Neural cell (in vitro differentiated cells): Measurements from ENCODE around the gene LDLRAD2. TPM values are rescaled to one million over a fixed set of nuclear protein-coding genes. Genes with fewer than 3 reads are reported as not detected.

Experiments used
- H2AFZ ChIP-seq: fragments of 200-600, 300-800 bp; sonication (generic), shearing (Covaris generic); 2 replicates; pipeline ENCODE4 v1.6.0; 2014; ENCODE audit warnings: low read depth, mild to moderate bottlenecking, antibody characterized with exemption, low read length, moderate library complexity
- H3F3A ChIP-seq: fragments of 200-600 bp; shearing (Covaris generic); 2 replicates; pipeline ENCODE4 v1.6.1; 2016; ENCODE audit warnings: mild to moderate bottlenecking, moderate library complexity, mixed read lengths, antibody characterized with exemption, low read length; ENCODE audit not compliant: insufficient read depth, poor library complexity, severe bottlenecking
- H3K27ac ChIP-seq: fragments of 200-600, 300-800 bp; sonication (generic), shearing (Covaris generic); 2 replicates; pipeline ENCODE4 v1.5.1; 2014; ENCODE audit warnings: mild to moderate bottlenecking, low read length, moderate library complexity
- H3K27me3 ChIP-seq: fragments of 300-800, 200-600 bp; sonication (generic), shearing (Covaris generic); 2 replicates; pipeline ENCODE4 v1.6.0; 2014; ENCODE audit warnings: mild to moderate bottlenecking, low read depth, low read length, moderate library complexity; ENCODE audit not compliant: insufficient read depth
- H3K36me3 ChIP-seq: fragments of 300-800, 200-600 bp; sonication (generic), shearing (Covaris generic); 2 replicates; pipeline ENCODE4 v1.5.1; 2014; ENCODE audit warnings: mild to moderate bottlenecking, antibody characterized with exemption, low read length, moderate library complexity; ENCODE audit not compliant: insufficient read depth
- H3K4me2 ChIP-seq: fragments of 300-800, 200-600 bp; sonication (generic), shearing (Covaris generic); 2 replicates; pipeline ENCODE4 v1.6.0; 2014; ENCODE audit warnings: mild to moderate bottlenecking, low read length
- H3K4me3 ChIP-seq: fragments of 300-800, 200-600 bp; sonication (generic), shearing (Covaris generic); 2 replicates; pipeline ENCODE4 v1.5.1; 2014; ENCODE audit warnings: mild to moderate bottlenecking, low read length, moderate library complexity
- H3K79me2 ChIP-seq: fragments of 200-600 bp; shearing (Covaris generic); replicated peaks from 2 replicates; pipeline ENCODE4 v1.6.0; 2014; ENCODE audit warnings: mild to moderate bottlenecking, low read length, moderate library complexity; ENCODE audit not compliant: insufficient read depth
- H3K9ac ChIP-seq: fragments of 300-800, 200-600 bp; sonication (generic), shearing (Covaris generic); 2 replicates; pipeline ENCODE4 v1.6.1; 2016; ENCODE audit warnings: mild to moderate bottlenecking, low read length, mixed read lengths
- H3K9me2 ChIP-seq: fragments of 200-600 bp; shearing (Covaris generic); 2 replicates; pipeline ENCODE4 v1.6.1; 2016; ENCODE audit warnings: mild to moderate bottlenecking, low read length, mixed read lengths; ENCODE audit not compliant: insufficient read depth
- H3K9me3 ChIP-seq: fragments of 200-600, 300-800 bp; sonication (generic), shearing (Covaris generic); 2 replicates; pipeline ENCODE4 v1.6.1; 2016; ENCODE audit warnings: mild to moderate bottlenecking, mixed run types, low read length, moderate library complexity, mixed read lengths
- H4K20me1 ChIP-seq: fragments of 200-600 bp; shearing (Covaris generic); 2 replicates; pipeline ENCODE4 v1.6.1; 2016; ENCODE audit warnings: mild to moderate bottlenecking, mixed run types; ENCODE audit not compliant: insufficient read depth
- EP300 ChIP-seq: fragments of 450-650 bp; conservative IDR thresholded peaks from 2 replicates; pipeline ENCODE4 v1.6.1; 2014; ENCODE audit warnings: antibody characterized with exemption, mild to moderate bottlenecking, moderate library complexity; ENCODE audit not compliant: poor library complexity, severe bottlenecking
- EZH2 ChIP-seq: fragments of 200-600, 300-800 bp; shearing (Covaris generic), sonication (generic); IDR thresholded peaks from 2 replicates; pipeline ENCODE4 v1.6.1; 2014; ENCODE audit warnings: antibody characterized with exemption, low read length, borderline replicate concordance, mild to moderate bottlenecking; ENCODE audit not compliant: insufficient read depth, poor library complexity, severe bottlenecking
- MXI1 ChIP-seq: fragments of 450-650 bp; conservative IDR thresholded peaks from 2 replicates; pipeline ENCODE4 v1.6.1; 2014; ENCODE audit warnings: antibody characterized with exemption, mild to moderate bottlenecking; ENCODE audit not compliant: poor library complexity, severe bottlenecking
- POLR2AphosphoS5 ChIP-seq: IDR thresholded peaks from 2 replicates; pipeline ENCODE4 v1.6.1; 2012
- RAD21 ChIP-seq: fragments of 450-650 bp; conservative IDR thresholded peaks from 2 replicates; pipeline ENCODE4 v1.6.1; 2014; ENCODE audit warnings: antibody characterized with exemption, mild to moderate bottlenecking, moderate library complexity
- SMC3 ChIP-seq: fragments of 450-650 bp; conservative IDR thresholded peaks from 2 replicates; pipeline ENCODE4 v1.6.1; 2014; ENCODE audit warnings: antibody characterized with exemption, mild to moderate bottlenecking, moderate library complexity; ENCODE audit not compliant: poor library complexity
- TAF1 ChIP-seq: IDR thresholded peaks from 2 replicates; pipeline ENCODE4 v1.6.1; 2012; ENCODE audit warnings: low read depth
- polyA plus RNA-seq: library from polyadenylated mRNA; depleted of rRNA; stranded (reverse); fragments of >200 nt; gene quantifications from 2 replicates; pipeline ENCODE4 v1.2.3, GENCODE V29; 2014
- TF ChIP-seq, protein P1 (sequence below): IDR thresholded peaks from 2 replicates; pipeline ENCODE4 v1.6.1; 2012; ENCODE audit warnings: borderline replicate concordance
- TF ChIP-seq, protein P2 (sequence below): fragments of 450-650 bp; IDR thresholded peaks from 2 replicates; pipeline ENCODE4 v1.5.1; 2014; ENCODE audit warnings: antibody characterized with exemption, mild to moderate bottlenecking, moderate library complexity; ENCODE audit not compliant: poor library complexity, severe bottlenecking

Gene LDLRAD2
- polyA plus RNA-seq, 1 donor from 2014 or later, result not detected

DNA sequence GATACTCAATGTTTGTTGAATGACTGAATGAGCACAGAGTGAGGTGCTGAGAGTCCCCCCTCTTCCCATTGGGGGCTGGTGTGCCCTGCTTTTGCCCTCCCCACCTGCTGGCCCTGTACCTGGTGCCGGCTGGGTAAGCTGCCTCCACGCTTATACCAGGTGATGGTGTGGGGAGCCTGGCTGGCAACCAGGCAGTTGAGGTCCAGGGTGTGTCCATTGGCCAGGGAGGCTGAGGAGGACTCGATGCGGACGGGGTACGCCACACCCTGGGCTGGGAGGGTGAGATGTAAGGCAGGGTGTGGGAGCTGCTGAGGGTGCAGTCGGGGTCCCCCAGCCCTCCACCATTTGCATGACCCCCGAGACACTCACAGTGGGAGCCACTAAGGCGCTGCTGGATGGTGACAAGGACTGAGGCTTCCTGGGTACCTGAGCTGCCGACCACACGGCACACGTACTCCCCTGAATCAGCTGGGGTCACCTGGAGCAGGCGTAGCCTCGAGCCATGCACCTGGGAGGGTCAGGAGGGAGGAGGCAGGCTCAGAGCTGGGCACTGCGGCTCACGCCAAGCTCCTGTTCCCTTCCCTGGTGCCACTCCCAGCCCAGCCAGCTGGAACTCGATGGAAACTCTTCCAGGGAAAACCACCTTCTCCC is 36.6 kb downstream of the LDLRAD2 start:
- H4K20me1 ChIP-seq, result no peaks in the 10 kb centered on the region
- no peak overlapping the region for H2AFZ ChIP-seq
- H3K27me3 ChIP-seq, result no peaks in the 10 kb centered on the region
- H3K9ac ChIP-seq, result no peak overlapping the region
- no peaks in the 10 kb centered on the region for H3K79me2 ChIP-seq
- no peak overlapping the region for H3K4me2 ChIP-seq
- no peaks in the 10 kb centered on the region for H3K9me3 ChIP-seq
- TF ChIP-seq RAD21, result no peak
- TF ChIP-seq MXI1, result no peak
- TF ChIP-seq, protein P1, sequence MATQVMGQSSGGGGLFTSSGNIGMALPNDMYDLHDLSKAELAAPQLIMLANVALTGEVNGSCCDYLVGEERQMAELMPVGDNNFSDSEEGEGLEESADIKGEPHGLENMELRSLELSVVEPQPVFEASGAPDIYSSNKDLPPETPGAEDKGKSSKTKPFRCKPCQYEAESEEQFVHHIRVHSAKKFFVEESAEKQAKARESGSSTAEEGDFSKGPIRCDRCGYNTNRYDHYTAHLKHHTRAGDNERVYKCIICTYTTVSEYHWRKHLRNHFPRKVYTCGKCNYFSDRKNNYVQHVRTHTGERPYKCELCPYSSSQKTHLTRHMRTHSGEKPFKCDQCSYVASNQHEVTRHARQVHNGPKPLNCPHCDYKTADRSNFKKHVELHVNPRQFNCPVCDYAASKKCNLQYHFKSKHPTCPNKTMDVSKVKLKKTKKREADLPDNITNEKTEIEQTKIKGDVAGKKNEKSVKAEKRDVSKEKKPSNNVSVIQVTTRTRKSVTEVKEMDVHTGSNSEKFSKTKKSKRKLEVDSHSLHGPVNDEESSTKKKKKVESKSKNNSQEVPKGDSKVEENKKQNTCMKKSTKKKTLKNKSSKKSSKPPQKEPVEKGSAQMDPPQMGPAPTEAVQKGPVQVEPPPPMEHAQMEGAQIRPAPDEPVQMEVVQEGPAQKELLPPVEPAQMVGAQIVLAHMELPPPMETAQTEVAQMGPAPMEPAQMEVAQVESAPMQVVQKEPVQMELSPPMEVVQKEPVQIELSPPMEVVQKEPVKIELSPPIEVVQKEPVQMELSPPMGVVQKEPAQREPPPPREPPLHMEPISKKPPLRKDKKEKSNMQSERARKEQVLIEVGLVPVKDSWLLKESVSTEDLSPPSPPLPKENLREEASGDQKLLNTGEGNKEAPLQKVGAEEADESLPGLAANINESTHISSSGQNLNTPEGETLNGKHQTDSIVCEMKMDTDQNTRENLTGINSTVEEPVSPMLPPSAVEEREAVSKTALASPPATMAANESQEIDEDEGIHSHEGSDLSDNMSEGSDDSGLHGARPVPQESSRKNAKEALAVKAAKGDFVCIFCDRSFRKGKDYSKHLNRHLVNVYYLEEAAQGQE, result no peak
- no peak for TF ChIP-seq SMC3
- no peak for TF ChIP-seq POLR2AphosphoS5
- TF ChIP-seq, protein P2, sequence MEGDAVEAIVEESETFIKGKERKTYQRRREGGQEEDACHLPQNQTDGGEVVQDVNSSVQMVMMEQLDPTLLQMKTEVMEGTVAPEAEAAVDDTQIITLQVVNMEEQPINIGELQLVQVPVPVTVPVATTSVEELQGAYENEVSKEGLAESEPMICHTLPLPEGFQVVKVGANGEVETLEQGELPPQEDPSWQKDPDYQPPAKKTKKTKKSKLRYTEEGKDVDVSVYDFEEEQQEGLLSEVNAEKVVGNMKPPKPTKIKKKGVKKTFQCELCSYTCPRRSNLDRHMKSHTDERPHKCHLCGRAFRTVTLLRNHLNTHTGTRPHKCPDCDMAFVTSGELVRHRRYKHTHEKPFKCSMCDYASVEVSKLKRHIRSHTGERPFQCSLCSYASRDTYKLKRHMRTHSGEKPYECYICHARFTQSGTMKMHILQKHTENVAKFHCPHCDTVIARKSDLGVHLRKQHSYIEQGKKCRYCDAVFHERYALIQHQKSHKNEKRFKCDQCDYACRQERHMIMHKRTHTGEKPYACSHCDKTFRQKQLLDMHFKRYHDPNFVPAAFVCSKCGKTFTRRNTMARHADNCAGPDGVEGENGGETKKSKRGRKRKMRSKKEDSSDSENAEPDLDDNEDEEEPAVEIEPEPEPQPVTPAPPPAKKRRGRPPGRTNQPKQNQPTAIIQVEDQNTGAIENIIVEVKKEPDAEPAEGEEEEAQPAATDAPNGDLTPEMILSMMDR, result no peak
- TF ChIP-seq EP300, result no peak
- TF ChIP-seq TAF1, result no peak
- no peak for TF ChIP-seq EZH2
- no peaks in the 10 kb centered on the region for H3K36me3 ChIP-seq
- H3K9me2 ChIP-seq, result no peaks in the 10 kb centered on the region
- H3F3A ChIP-seq, result no peaks in the 10 kb centered on the region
- H3K4me3 ChIP-seq, result no peak overlapping the region
- H3K27ac ChIP-seq, result no peak overlapping the region

DNA sequence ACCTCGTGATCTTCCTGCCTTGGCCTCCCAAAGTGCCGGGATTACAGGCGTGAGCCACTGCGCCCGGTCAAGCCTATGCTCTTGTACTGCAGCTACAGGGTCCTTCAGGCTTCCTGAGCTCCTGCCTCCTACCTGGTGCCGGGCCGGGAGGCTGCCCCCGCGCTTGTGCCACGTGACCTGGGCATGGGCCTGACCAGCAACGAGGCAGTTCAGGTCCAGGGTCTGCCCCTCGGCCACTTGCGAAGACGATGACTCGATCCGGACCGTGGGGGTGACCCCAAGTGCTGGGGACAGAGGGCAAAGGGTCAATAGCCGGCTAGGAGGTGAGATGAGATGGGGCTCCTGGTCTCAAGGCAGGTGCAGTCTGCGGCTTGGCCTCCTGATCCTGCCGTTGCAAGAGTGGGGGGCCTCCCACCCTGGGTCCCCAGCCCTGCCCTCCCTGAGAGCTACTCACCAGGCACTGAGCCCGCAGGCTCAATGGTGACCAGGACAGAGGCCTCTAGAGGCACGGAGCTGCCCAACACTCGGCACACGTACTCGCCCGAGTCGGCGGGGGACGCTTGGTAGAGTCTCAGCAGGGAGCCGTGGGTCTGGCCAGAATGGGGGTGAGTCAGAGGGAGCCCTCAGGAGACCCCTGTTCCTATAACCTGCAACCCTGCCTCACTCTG is 38.0 kb downstream of the LDLRAD2 start:
- H3K27ac ChIP-seq, result no peak overlapping the region
- H3K79me2 ChIP-seq, result no peaks in the 10 kb centered on the region
- H3K36me3 ChIP-seq, result no peaks in the 10 kb centered on the region
- no peaks in the 10 kb centered on the region for H3K9me2 ChIP-seq
- no peak overlapping the region for H2AFZ ChIP-seq
- H3K27me3 ChIP-seq, result no peaks in the 10 kb centered on the region
- H3K4me3 ChIP-seq, result no peak overlapping the region
- no peak overlapping the region for H3K4me2 ChIP-seq
- no peaks in the 10 kb centered on the region for H3K9me3 ChIP-seq
- TF ChIP-seq SMC3, result no peak
- no peak for TF ChIP-seq EZH2
- TF ChIP-seq EP300, result no peak
- no peak for TF ChIP-seq MXI1
- TF ChIP-seq, protein P2, result no peak
- TF ChIP-seq, protein P1, result no peak
- no peak for TF ChIP-seq POLR2AphosphoS5
- TF ChIP-seq RAD21, result no peak
- TF ChIP-seq TAF1, result no peak
- no peaks in the 10 kb centered on the region for H4K20me1 ChIP-seq
- no peaks in the 10 kb centered on the region for H3F3A ChIP-seq
- no peak overlapping the region for H3K9ac ChIP-seq
